Progenitor cell of endocrine pancreas (in vitro differentiated cells): ENCODE results near the gene OSTC. TPM values are rescaled to one million over a fixed set of nuclear protein-coding genes. Genes with fewer than 3 reads are reported as not detected.

Source experiments
- DNase-seq: peaks from one replicate; pipeline ENCODE4 v3.0.0; 2021; ENCODE audit warnings: low spot score; ENCODE audit not compliant: unreplicated experiment
- H3K27ac Mint-ChIP-seq: 2 replicates; pipeline ENCODE4 v1.8.0; 2021; ENCODE audit warnings: mild to moderate bottlenecking, moderate library complexity, mixed read lengths
- H3K27me3 Mint-ChIP-seq: 2 replicates; pipeline ENCODE4 v1.8.0; 2021; ENCODE audit warnings: mixed read lengths
- H3K36me3 Mint-ChIP-seq: 2 replicates; pipeline ENCODE4 v1.8.0; 2022; ENCODE audit warnings: mixed read lengths; ENCODE audit not compliant: insufficient read depth
- H3K4me1 Mint-ChIP-seq: 2 replicates; pipeline ENCODE4 v1.8.0; 2021; ENCODE audit warnings: low read depth, mixed read lengths
- H3K4me3 Mint-ChIP-seq: 2 replicates; pipeline ENCODE4 v1.8.0; 2021; ENCODE audit warnings: low read depth, mild to moderate bottlenecking, moderate library complexity, mixed read lengths
- H3K9me3 Mint-ChIP-seq: 2 replicates; pipeline ENCODE4 v1.8.0; 2021; ENCODE audit warnings: low read depth, mixed read lengths
- CTCF ChIP-seq: fragments of 200-600 bp; sonication (generic); IDR thresholded peaks from one replicate; pipeline ENCODE4 v1.5.0; 2021; ENCODE audit warnings: antibody characterized with exemption, mild to moderate bottlenecking; ENCODE audit not compliant: unreplicated experiment
- total RNA-seq: library from RNA; stranded (reverse); gene quantifications from 2 replicates; pipeline ENCODE4 v1.2.1, GENCODE V29; 2021

The OSTC gene
- total RNA-seq, 1 donor from 2014 or later: 155 TPM

- Mint-ChIP-seq H3K27me3 (no peaks in the 10 kb centered on the region), H3K4me1 (no peaks in the 10 kb centered on the region), H3K36me3 (no peaks in the 10 kb centered on the region), H3K27ac (no peak overlapping the region), H3K9me3 (no peaks in the 10 kb centered on the region), H3K4me3 (no peak overlapping the region)
- no peak for DNase-seq
- no peak for TF ChIP-seq CTCF
These were observed 31.0 kb downstream of the OSTC start for GRCh38 chr4:108681321-108681809.

- H3K9me3 Mint-ChIP-seq: no peaks in the 10 kb centered on the region
- no peak overlapping the region for H3K27ac Mint-ChIP-seq
- H3K4me1 Mint-ChIP-seq: no peaks in the 10 kb centered on the region
- H3K4me3 Mint-ChIP-seq: no peak overlapping the region
- DNase-seq: no peak
- peak; percentile 26 for TF ChIP-seq CTCF
- no peaks in the 10 kb centered on the region for H3K36me3 Mint-ChIP-seq
- no peaks in the 10 kb centered on the region for H3K27me3 Mint-ChIP-seq
These were observed 33.1 kb downstream of the OSTC start for GRCh38 chr4:108683479-108683878.

- Mint-ChIP-seq H3K27me3 (no peaks in the 10 kb centered on the region), H3K36me3 (no peaks in the 10 kb centered on the region), H3K9me3 (no peaks in the 10 kb centered on the region), H3K27ac (no peak overlapping the region), H3K4me1 (no peaks in the 10 kb centered on the region), H3K4me3 (no peak overlapping the region)
- DNase-seq: no peak
- no peak for TF ChIP-seq CTCF
These were observed 34.8 kb downstream of the OSTC start for GRCh38 chr4:108685036-108685686.

GRCh38 chr4:108690738-108691137 lies 40.3 kb downstream of the OSTC start:
- DNase-seq: no peak
- H3K27ac Mint-ChIP-seq: no peak overlapping the region
- H3K36me3 Mint-ChIP-seq: no peaks in the 10 kb centered on the region
- H3K4me3 Mint-ChIP-seq: no peak overlapping the region
- no peaks in the 10 kb centered on the region for H3K27me3 Mint-ChIP-seq
- peaks cover 4% of the 10 kb centered on the region for H3K4me1 Mint-ChIP-seq
- TF ChIP-seq CTCF: no peak
- no peaks in the 10 kb centered on the region for H3K9me3 Mint-ChIP-seq

GRCh38 chr4:108693211-108693610 lies 42.8 kb downstream of the OSTC start:
- no peak overlapping the region for H3K4me3 Mint-ChIP-seq
- no peaks in the 10 kb centered on the region for H3K9me3 Mint-ChIP-seq

More at GRCh38 chr4:108693211-108693610, 42.8 kb downstream of the OSTC start:
- peaks cover 4% of the 10 kb centered on the region for H3K4me1 Mint-ChIP-seq
- no peak for TF ChIP-seq CTCF
- H3K27ac Mint-ChIP-seq: no peak overlapping the region
- H3K36me3 Mint-ChIP-seq: no peaks in the 10 kb centered on the region
- H3K27me3 Mint-ChIP-seq: no peaks in the 10 kb centered on the region
- DNase-seq: no peak
